Measurements from ENCODE around the gene TMEM89.

Gene TMEM89

GRCh38 chr3:48621461-48621869 lies at the start of gene TMEM89:
TSS of gene TMEM89 (minus strand) at chr3:48621769. CDS start at chr3:48621756, 13 bp downstream.
- no peak for DNase-seq

DNA sequence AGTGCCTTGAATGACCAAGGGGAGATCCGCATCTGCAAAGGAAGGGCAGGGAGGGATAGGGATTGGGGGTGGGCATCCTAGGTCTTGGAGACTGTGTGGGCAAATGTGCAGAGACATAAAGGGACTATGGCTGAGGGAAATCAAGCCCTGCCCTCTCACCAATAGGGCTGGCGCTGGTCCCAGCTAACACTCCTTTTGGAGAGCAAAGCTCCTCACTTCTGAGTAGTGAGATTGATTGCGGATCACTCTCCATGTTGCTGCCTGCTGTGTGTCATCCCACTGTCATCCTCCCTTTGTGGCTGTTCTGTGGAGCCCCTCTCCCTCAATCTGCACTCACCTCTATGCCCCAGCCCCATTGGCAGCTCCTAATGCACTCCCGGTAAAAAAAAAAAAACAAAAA lies 43.4 kb upstream of the TMEM89 start:
- no peak for DNase-seq

GRCh38 chr3:48664313-48664644 lies 42.7 kb upstream of the TMEM89 start:
- DNase-seq: no peak

DNA sequence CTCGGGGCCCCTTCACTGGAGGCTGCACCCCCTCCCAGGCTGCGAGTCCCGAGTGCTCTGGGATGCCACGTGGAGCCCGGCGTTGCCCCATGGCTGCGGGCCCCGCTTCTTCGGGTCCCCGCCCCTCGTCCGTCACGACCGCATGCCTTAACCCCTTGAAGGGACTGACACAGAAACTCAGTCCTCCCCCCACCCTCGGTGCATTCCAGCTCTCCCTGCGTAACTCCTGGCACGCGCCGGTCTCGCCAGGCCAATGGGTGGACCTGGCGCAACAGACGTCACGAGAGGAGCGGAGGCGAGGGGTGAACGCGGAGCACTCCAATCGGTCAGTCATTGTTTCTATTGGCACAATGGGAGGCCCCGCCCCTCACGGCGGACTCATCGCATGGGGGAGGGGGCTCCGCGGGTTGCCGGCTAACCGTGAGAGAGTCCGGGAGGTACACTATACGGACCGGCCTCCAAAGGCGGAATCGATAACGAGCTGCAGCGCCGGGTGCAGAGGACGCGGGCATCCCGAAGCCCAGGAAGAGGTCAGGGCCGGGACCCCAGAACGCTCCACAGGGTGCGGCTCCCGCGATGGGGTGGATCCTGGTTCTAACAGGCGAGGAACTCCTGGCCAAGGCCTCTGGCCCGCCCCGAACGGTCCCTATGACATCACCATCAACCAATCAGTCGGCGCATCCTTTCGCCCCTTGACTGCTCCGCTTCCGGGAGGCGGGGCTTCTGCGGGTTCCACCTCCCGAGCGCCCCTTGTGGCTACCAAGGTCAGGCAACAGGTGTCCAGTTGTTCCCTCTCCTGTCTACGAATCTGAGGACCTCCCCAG lies 42.1 kb upstream of the TMEM89 start:
- peak; percentile 83 for DNase-seq

DNA sequence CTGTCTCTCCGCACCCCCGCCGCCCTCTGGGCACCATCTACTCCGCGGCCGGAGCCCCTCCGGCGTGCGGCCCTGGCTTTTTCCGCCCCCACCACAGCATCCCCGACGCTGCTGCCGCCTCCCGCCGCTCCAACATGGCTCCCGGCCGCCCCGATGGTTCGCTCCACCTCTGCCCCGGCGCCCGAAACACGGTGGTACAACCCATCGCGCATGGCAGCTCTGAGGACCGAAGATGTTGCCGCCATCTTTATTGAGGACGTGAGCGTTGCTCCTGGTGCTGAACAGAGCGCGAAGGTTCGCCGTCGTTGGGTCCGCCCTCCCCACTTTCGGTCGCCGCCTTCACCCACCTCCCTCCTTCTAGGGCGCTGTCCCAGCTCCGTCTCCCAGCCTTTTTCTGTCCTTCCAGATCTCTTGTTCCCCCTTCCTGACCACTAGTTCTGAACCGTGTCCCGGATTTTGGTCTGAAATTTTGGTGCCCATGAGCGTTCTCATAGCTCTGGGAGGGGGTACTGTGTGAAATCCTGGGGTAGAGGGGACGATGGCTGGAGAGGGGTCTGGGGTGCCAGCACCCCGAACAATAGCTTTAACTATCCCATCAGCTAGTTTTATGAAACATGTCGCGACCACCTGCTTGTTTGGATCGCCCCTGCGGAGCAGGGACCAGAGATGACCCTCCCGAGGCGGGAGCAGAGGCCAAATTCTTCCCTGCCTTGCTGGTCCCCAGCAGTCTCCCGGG lies 41.4 kb upstream of the TMEM89 start, which contains the start of gene CELSR3:
Gene CELSR3 (minus strand): TSS at position 134 of the 736 bp plus-strand sequence. CDS start 252 bp downstream, outside the sequence.
- DNase-seq: peak; percentile 76

DNA sequence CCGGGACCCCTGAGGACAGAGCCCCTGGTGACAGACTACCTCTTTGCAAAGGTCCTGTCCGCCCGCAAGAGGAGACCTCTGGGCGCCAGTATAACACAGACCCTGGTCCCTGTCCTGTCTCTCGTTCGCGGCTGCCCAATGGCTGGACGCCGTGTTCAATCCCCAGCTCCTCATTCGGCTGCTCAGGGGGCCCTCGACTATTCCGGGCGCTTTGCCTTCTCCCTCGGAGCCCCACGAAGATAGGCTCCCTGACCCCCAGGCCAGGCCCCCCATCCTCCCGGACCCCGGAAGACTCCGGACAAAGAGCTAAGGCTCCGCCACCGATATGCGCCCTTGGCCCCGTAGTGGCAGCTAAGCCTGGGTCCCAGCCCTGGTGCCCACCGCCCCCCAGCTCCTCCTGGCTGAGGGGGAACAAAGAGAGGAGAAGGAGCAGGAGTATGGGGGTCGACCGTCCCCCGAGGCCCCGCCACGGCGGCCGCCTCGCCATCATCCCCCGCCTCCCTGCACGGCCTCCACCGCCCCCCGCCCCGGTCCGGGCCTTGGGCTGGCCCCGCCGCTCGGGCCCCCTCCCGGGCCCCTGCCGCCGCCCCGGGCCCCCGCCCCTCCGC lies 40.7 kb upstream of the TMEM89 start:
- DNase-seq: no peak

GRCh38 chr3:48661501-48662144 lies 40.1 kb upstream of the TMEM89 start:
- DNase-seq: no peak

DNA sequence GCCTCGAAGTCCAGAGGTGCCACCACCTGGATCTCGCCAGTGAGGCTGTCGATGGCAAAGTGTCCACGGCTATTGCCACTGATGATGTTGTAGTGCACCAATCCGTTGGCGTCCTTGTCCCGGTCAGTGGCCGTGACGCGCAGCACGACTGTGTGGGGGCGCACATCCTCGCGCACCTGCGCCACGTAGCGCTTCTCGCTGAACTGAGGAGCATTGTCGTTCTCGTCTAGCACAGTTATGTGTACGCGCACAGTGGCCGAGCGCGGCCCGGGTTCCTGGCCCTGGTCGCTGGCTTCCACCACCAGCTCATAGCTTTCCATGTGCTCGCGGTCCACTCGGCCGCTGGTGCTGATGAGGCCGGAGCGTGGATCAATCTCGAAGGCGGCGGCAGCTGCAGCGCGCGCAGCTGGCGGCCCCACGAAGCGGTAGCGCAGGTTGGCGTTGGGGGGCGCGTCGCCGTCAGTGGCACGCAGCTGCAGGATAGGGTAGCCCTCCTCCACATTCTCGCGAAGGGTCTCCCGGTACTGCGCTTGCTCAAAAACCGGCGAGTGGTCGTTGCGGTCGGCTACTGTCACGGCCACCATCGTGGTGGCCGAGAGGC lies 39.3 kb upstream of the TMEM89 start:
- no peak for DNase-seq

- no peak for DNase-seq
Observed at GRCh38 chr3:48656841-48657281, 35.3 kb upstream of the TMEM89 start.

- DNase-seq: no peak
Observed at GRCh38 chr3:48656061-48656840, 34.7 kb upstream of the TMEM89 start.

GRCh38 chr3:48655606-48656005 lies 34.0 kb upstream of the TMEM89 start:
- DNase-seq: no peak

- no peak for DNase-seq
Observed at GRCh38 chr3:48655063-48655462, 33.5 kb upstream of the TMEM89 start.

- DNase-seq: no peak
Observed at GRCh38 chr3:48652923-48653715, 31.6 kb upstream of the TMEM89 start.

GRCh38 chr3:48651771-48652170 lies 30.2 kb upstream of the TMEM89 start:
- DNase-seq: no peak

DNA sequence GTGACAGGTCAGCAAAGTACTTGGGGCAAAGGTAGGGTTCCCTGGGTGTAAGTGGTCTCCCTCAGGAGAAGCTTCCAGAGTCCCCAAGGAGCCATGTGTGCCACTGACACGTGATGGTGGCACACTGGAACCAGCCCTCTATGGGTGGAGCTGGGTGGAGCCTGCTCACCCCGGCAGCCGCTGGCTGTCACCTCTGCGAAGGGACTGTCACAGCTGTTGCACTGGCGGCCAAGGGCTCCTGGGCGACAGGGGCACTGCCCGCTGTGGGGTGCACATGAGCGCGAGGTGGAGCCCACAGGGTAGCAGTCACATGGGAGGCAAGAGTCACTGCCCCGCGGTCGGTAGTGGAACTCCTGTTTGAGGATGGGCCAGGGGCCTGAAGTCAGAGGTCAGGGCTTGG lies 29.2 kb upstream of the TMEM89 start:
- DNase-seq: no peak

DNA sequence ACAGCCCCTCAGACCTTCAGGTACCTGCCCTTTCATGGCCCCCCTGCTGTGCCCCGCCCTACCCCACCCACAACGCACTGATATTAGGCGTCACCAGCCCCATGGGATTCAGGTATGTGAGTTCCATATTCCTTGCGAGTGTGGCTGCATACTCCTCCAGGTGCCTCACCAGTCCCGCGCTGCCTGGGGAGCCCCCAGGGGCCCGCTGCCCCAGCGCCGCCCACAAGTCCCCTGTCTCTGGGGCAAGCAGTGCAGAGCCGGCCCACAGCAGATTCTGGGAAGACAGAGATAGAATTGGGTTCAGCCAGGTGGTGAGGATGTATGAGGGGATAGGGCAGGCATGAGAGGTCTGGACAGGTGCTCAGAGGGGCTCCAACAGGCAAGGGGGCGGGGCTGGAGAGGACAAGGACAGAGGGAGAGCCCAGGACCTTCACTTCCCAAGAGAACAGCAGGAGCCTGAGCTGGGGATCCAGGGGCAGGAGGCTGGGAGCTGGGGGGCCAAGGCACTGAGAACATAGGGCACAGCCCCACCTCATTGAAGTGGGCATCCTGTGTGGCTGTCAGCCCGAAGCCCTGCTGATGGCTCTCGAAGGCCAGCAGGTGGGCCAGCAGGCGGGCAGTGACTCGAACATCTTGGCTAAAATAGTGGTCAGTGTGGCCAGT lies 26.8 kb upstream of the TMEM89 start:
- no peak for DNase-seq

GRCh38 chr3:48647714-48648113 lies 26.1 kb upstream of the TMEM89 start:
- DNase-seq: no peak

- no peak for DNase-seq
Observed at GRCh38 chr3:48644898-48645760, 23.6 kb upstream of the TMEM89 start.

DNA sequence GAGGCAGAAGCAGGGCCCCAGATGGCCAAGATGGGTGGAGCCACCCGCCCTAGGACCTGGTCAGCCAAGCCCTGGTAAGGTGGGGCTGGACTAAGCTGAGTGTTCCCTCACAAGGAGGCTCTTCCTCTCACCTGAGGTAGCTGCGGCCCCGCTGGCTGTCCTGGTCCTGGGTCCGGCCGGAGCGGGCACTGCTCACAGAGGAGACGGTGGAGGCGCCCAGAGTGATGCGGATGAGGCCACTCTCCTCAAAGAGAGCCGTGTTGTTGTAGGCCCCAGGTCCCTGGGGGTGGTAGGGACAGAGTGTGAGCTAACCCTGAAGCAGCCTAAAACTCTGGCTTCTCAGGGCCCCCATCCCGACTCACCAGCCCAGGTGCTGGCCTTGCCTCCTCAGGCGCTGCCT lies 21.0 kb upstream of the TMEM89 start:
- DNase-seq: no peak

DNA sequence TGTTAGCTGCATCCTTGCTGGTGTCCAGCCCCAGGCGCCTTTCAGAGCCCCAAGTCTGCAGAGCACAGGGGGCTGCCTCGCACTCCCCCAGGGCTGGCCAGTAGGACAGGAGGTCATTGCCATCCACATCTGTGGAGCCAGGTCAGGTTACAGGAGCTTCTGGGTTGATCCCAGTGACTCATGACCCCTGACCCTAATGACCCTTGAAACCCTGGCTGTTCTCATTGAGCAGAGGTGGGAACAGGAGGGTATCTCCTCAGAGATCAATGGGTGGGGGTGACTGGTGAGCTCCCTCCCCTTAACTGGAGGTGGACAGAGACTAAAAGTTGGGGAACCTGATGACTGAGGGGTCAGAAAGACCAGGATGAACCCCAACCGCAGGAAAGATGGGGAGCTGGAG lies 19.8 kb upstream of the TMEM89 start:
- no peak for DNase-seq

Measured in NCI-H2171 (cell line).